ENCODE data around the gene ADAMTS2. TPM values are rescaled to one million over a fixed set of nuclear protein-coding genes. Genes with fewer than 3 reads are reported as not detected.

Gene ADAMTS2
- total and polyA plus RNA-seq, 2 of the 4 experiments (the other 2 are of a cell fraction): 19.0 to 58.8 TPM

DNA sequence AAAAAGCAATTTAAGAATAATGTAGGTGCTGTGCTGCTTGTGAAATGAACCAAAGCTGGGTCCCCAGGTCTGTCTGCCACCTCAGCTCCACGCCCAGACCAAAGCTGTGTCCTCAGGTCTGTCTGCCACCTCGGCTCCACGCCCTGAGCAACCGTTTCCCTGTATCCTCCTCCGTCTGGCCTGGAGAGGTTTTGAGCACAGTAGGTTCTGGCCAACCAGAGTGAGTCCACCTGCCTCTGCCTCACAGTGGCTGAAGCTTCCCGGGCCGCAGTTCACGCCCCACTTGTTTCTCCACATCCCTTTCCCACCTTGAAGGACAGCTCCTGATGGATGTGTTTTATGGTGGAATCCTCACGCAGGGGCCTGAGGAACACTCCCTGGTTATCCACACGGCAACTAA is 120.5 kb downstream of the ADAMTS2 start:
- H3K9me1 ChIP-seq (ENCODE audit: insufficient read depth, low read length): peaks cover 7% of the 10 kb centered on the region
- peaks cover 9% of the 10 kb centered on the region; the same call in 1 of the 2 replicates for H3K4me1 ChIP-seq (ENCODE audit: control insufficient read depth, insufficient read depth, low read length)
- H3K23ac ChIP-seq (ENCODE audit: low read depth, low read length): no peak overlapping the region
- CTCF ChIA-PET: no interaction called here
- no peak overlapping the region for H3K27ac ChIP-seq (ENCODE audit: insufficient read depth, low read length)
- no peak overlapping the region for H2BK5ac ChIP-seq (ENCODE audit: low read depth, low read length, poor library complexity, severe bottlenecking)
- H4K20me1 ChIP-seq (ENCODE audit: insufficient read depth, low read length): peaks cover 21% of the 10 kb centered on the region
- dilution Hi-C loops (cut with HindIII; ENCODE audit: low sequenced_read_pairs, unreplicated experiment) (no loop called here), in situ Hi-C loops (cut with MboI; ENCODE audit: low sequenced_read_pairs) (no loop called here), intact Hi-C loops (cut with micrococcal nuclease) (no loop called here)
- H4K8ac ChIP-seq (ENCODE audit: low read depth in 2 of 2, low read length in 2 of 2): no peak overlapping the region
- peaks cover 13 to 40% of the 10 kb centered on the region in 2 experiments; a peak in 3 of 4 replicates for H3K79me1 ChIP-seq (ENCODE audit: low read depth in 1 of 2, low read length in 2 of 2)
- 93% methylated on average over 4 of the region's 10 CpGs; no CpG with 5 or more reads in 1 of the 2 experiments for WGBS, 2 experiments (ENCODE audit: extremely low coverage in 2 of 2, insufficient read length in 1 of 2)
- no peak overlapping the region for H2AK9ac ChIP-seq (replicated peaks; ENCODE audit: low read depth, low read length, poor library complexity)
- no TSS peak for BruUV-seq (replicated peaks)
- H3K4me3 ChIP-seq (ENCODE audit: insufficient read depth, low read depth, low read length): no peak overlapping the region
- no peaks in the 10 kb centered on the region for H3K9me3 ChIP-seq (ENCODE audit: control insufficient read depth, insufficient read depth, low read length)
- ATAC-seq (ENCODE audit: low read depth): no peak
- H4K91ac ChIP-seq (ENCODE audit: insufficient read depth, low read depth, low read length): no peak overlapping the region
- POLR2A ChIA-PET (ENCODE audit: unreplicated experiment): no interaction called here
- H3K4me2 ChIP-seq (ENCODE audit: low read depth, low read length): no peak overlapping the region
- no peak overlapping the region for H2AFZ ChIP-seq (replicated peaks; ENCODE audit: low read length, poor library complexity)
- TF ChIP-seq CHD1 (IDR thresholded peaks at IDR 0.05; ENCODE audit: low read depth, low read length) (no peak), CEBPB (IDR thresholded peaks at IDR 0.05; ENCODE audit: low read depth, low read length) (no peak), BHLHE40 (IDR thresholded peaks at IDR 0.05; ENCODE audit: low read depth, low read length) (no peak), SMC3 (IDR thresholded peaks at IDR 0.05; ENCODE audit: low read depth, low read length) (no peak), POLR2A (IDR thresholded peaks at IDR 0.05; ENCODE audit: low read depth, low read length) (no peak), NFE2L2 (IDR thresholded peaks at IDR 0.05; ENCODE audit: low read depth, low read length) (no peak), MAFK (IDR thresholded peaks at IDR 0.05; ENCODE audit: low read depth, low read length) (no peak), RFX5 (IDR thresholded peaks at IDR 0.05; ENCODE audit: low read depth, low read length) (no peak), RCOR1 (IDR thresholded peaks at IDR 0.05; ENCODE audit: insufficient replicate concordance, low read length) (no peak), RAD21 (IDR thresholded peaks at IDR 0.05; ENCODE audit: low read length) (no peak), MAZ (IDR thresholded peaks at IDR 0.05; ENCODE audit: borderline replicate concordance, low read depth, low read length) (no peak)
- TF ChIP-seq, protein P1, sequence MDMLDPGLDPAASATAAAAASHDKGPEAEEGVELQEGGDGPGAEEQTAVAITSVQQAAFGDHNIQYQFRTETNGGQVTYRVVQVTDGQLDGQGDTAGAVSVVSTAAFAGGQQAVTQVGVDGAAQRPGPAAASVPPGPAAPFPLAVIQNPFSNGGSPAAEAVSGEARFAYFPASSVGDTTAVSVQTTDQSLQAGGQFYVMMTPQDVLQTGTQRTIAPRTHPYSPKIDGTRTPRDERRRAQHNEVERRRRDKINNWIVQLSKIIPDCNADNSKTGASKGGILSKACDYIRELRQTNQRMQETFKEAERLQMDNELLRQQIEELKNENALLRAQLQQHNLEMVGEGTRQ (IDR thresholded peaks at IDR 0.05; ENCODE audit: low read depth, low read length): no peak
- TF ChIP-seq, protein P2, sequence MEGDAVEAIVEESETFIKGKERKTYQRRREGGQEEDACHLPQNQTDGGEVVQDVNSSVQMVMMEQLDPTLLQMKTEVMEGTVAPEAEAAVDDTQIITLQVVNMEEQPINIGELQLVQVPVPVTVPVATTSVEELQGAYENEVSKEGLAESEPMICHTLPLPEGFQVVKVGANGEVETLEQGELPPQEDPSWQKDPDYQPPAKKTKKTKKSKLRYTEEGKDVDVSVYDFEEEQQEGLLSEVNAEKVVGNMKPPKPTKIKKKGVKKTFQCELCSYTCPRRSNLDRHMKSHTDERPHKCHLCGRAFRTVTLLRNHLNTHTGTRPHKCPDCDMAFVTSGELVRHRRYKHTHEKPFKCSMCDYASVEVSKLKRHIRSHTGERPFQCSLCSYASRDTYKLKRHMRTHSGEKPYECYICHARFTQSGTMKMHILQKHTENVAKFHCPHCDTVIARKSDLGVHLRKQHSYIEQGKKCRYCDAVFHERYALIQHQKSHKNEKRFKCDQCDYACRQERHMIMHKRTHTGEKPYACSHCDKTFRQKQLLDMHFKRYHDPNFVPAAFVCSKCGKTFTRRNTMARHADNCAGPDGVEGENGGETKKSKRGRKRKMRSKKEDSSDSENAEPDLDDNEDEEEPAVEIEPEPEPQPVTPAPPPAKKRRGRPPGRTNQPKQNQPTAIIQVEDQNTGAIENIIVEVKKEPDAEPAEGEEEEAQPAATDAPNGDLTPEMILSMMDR (conservative IDR thresholded peaks at IDR 0.05; ENCODE audit: low read depth, low read length): no peak
- no peak overlapping the region for H3K56ac ChIP-seq (ENCODE audit: extremely low read depth, insufficient read depth, low read length)
- H2BK120ac ChIP-seq (ENCODE audit: low read depth, low read length): no peak overlapping the region
- H3K18ac ChIP-seq (ENCODE audit: low read depth, low read length): no peak overlapping the region
- H2AK5ac ChIP-seq (ENCODE audit: low read depth, low read length): no peak overlapping the region
- H2BK20ac ChIP-seq (ENCODE audit: low read depth, low read length): no peak overlapping the region
- DNase-seq: no peak
- H3K14ac ChIP-seq (replicated peaks; ENCODE audit: low read depth, low read length): no peak overlapping the region
- H3K9ac ChIP-seq (ENCODE audit: low read depth, low read length): no peak overlapping the region
- no peak overlapping the region for H3K4ac ChIP-seq (ENCODE audit: low read depth, low read length)
- H3K36me3 ChIP-seq (ENCODE audit: control insufficient read depth, insufficient read depth, low read length): peaks cover 4% of the 10 kb centered on the region; the same call in 1 of the 2 replicates
- H2BK15ac ChIP-seq (ENCODE audit: low read depth, low read length): no peak overlapping the region
- H4K5ac ChIP-seq (ENCODE audit: low read depth, low read length): no peak overlapping the region
- H3K27me3 ChIP-seq (ENCODE audit: control insufficient read depth, insufficient read depth, low read length): no peaks in the 10 kb centered on the region
